Ishikawa (cell line): ENCODE measurements around the gene MFNG.

Experiments used
- CEBPB ChIP-seq: IDR thresholded peaks from 2 replicates; pipeline ENCODE4 v1.6.1; 2012
- CREB1 ChIP-seq: IDR thresholded peaks from 2 replicates; pipeline ENCODE4 v1.6.1; 2012; ENCODE audit warnings: low read depth
- EGR1 ChIP-seq: IDR thresholded peaks from 2 replicates; pipeline ENCODE4 v1.6.1; 2012
- EP300 ChIP-seq: IDR thresholded peaks from 2 replicates; pipeline ENCODE4 v1.6.1; 2012; ENCODE audit warnings: borderline replicate concordance
- FOXM1 ChIP-seq: IDR thresholded peaks from 2 replicates; pipeline ENCODE4 v1.6.1; 2012; ENCODE audit warnings: low read depth, borderline replicate concordance
- MAX ChIP-seq: IDR thresholded peaks from 2 replicates; pipeline ENCODE4 v1.6.1; 2012
- NFIC ChIP-seq: IDR thresholded peaks from 2 replicates; pipeline ENCODE4 v1.6.1; 2012
- RAD21 ChIP-seq: IDR thresholded peaks from 2 replicates; pipeline ENCODE4 v1.6.1; 2012; ENCODE audit warnings: low read depth
- TAF1 ChIP-seq: IDR thresholded peaks from 2 replicates; pipeline ENCODE4 v1.6.1; 2012; ENCODE audit warnings: low read depth, mild to moderate bottlenecking
- TCF12 ChIP-seq: IDR thresholded peaks from 2 replicates; pipeline ENCODE4 v1.6.1; 2012; ENCODE audit warnings: low read depth
- TEAD4 ChIP-seq: IDR thresholded peaks from 2 replicates; pipeline ENCODE4 v1.6.1; 2012
- YY1 ChIP-seq: IDR thresholded peaks from 2 replicates; pipeline ENCODE4 v1.6.1; 2012; ENCODE audit warnings: low read depth
- ZBTB7A ChIP-seq: IDR thresholded peaks from 2 replicates; pipeline ENCODE4 v1.6.1; 2012; ENCODE audit warnings: low read depth
- TF ChIP-seq, protein P1 (sequence below): IDR thresholded peaks from 2 replicates; pipeline ENCODE4 v1.6.1; 2012
- TF ChIP-seq, protein P2 (sequence below): IDR thresholded peaks from 2 replicates; pipeline ENCODE4 v1.6.1; 2012; ENCODE audit warnings: low read depth, mild to moderate bottlenecking

The MFNG gene

DNA sequence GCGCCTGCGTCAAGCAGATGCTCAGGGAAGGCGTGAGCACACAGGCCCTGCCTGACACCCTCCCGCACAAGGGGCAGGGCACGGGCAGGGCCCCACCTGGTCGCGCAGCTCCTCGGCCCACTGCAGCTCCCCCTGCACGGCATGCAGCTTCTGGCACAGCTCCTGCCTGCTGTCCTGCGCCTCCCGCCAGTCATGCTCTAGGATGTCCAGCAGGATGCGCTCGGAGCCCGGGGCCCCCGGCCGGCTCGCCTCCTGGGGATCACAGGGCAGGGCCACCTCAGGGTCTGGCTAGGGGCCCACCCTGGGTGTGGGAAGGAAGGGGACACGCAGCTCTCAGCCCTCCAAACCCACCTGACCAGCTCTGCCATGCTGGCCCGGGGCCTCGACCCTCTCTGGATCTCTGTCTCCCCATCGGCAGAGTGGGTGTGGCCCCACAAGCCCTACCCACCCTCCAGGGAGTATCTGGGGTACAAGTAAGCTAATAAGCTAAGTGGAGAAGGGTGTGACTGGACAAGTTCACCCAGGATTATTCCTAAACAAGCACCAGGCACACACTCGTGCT lies 22.3 kb upstream of the MFNG start:
- no peak for TF ChIP-seq EGR1
- no peak for TF ChIP-seq TAF1
- no peak for TF ChIP-seq NFIC
- no peak for TF ChIP-seq EP300
- TF ChIP-seq MAX, result no peak
- no peak for TF ChIP-seq CREB1
- no peak for TF ChIP-seq FOXM1
- TF ChIP-seq RAD21, result no peak
- TF ChIP-seq CEBPB, result no peak
- TF ChIP-seq, protein P1, sequence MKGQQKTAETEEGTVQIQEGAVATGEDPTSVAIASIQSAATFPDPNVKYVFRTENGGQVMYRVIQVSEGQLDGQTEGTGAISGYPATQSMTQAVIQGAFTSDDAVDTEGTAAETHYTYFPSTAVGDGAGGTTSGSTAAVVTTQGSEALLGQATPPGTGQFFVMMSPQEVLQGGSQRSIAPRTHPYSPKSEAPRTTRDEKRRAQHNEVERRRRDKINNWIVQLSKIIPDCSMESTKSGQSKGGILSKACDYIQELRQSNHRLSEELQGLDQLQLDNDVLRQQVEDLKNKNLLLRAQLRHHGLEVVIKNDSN, result no peak
- no peak for TF ChIP-seq TEAD4
- TF ChIP-seq, protein P2, sequence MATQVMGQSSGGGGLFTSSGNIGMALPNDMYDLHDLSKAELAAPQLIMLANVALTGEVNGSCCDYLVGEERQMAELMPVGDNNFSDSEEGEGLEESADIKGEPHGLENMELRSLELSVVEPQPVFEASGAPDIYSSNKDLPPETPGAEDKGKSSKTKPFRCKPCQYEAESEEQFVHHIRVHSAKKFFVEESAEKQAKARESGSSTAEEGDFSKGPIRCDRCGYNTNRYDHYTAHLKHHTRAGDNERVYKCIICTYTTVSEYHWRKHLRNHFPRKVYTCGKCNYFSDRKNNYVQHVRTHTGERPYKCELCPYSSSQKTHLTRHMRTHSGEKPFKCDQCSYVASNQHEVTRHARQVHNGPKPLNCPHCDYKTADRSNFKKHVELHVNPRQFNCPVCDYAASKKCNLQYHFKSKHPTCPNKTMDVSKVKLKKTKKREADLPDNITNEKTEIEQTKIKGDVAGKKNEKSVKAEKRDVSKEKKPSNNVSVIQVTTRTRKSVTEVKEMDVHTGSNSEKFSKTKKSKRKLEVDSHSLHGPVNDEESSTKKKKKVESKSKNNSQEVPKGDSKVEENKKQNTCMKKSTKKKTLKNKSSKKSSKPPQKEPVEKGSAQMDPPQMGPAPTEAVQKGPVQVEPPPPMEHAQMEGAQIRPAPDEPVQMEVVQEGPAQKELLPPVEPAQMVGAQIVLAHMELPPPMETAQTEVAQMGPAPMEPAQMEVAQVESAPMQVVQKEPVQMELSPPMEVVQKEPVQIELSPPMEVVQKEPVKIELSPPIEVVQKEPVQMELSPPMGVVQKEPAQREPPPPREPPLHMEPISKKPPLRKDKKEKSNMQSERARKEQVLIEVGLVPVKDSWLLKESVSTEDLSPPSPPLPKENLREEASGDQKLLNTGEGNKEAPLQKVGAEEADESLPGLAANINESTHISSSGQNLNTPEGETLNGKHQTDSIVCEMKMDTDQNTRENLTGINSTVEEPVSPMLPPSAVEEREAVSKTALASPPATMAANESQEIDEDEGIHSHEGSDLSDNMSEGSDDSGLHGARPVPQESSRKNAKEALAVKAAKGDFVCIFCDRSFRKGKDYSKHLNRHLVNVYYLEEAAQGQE, result no peak
- TF ChIP-seq TCF12, result no peak
- TF ChIP-seq YY1, result no peak

- TF ChIP-seq YY1, result no peak
- no peak for TF ChIP-seq FOXM1
- TF ChIP-seq CREB1, result no peak
- TF ChIP-seq TCF12, result no peak
- TF ChIP-seq, protein P1, result no peak
- no peak for TF ChIP-seq CEBPB
- no peak for TF ChIP-seq ZBTB7A
- no peak for TF ChIP-seq EP300
- no peak for TF ChIP-seq TAF1
- no peak for TF ChIP-seq RAD21
- TF ChIP-seq NFIC, result no peak
- TF ChIP-seq MAX, result no peak
- TF ChIP-seq, protein P2, result no peak
- no peak for TF ChIP-seq EGR1
- TF ChIP-seq TEAD4, result no peak
Measured at GRCh38 chr22:37507731-37508130, 21.5 kb upstream of the MFNG start.

DNA sequence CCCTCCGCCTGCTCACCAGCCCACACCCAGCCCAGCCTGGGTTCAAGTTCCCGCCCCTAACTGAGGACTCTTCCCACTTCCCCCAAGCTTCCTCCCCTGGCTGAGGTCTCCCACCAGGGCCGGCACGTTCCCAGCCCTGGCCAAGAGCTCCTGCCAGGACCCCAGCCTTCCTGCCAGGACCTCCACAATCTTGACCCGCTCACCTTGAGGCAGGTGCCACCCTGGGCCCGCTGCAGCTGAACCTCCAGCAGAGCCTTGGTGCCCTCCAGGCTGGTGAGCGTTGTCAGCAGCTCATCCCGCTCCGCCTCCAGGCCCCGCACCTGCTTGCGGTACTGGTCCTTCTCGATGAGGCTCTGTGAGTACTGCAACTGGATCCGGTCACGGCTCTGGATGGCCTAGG lies 19.8 kb upstream of the MFNG start:
- TF ChIP-seq, protein P1, result no peak
- TF ChIP-seq ZBTB7A (no peak), YY1 (no peak), EP300 (no peak), MAX (no peak), NFIC (no peak), FOXM1 (no peak), TCF12 (no peak), RAD21 (no peak)

GRCh38 chr22:37505565-37505964 lies 19.4 kb upstream of the MFNG start:
- TF ChIP-seq ZBTB7A, result no peak
- TF ChIP-seq RAD21, result no peak
- TF ChIP-seq, protein P2, result no peak
- TF ChIP-seq FOXM1, result no peak
- TF ChIP-seq TCF12, result no peak
- TF ChIP-seq EP300, result no peak
- TF ChIP-seq TEAD4, result no peak
- no peak for TF ChIP-seq NFIC
- TF ChIP-seq, protein P1, result no peak
- TF ChIP-seq EGR1, result no peak
- TF ChIP-seq TAF1, result no peak
- no peak for TF ChIP-seq YY1
- TF ChIP-seq CREB1, result no peak
- TF ChIP-seq CEBPB, result no peak
- TF ChIP-seq MAX, result no peak
